OCI-LY3 (cell line): Measurements from ENCODE around the gene LAMA3.

Source experiments
- CTCF ChIP-seq: fragments of 200-600, 300-600 bp; sonication (generic); IDR thresholded peaks from 2 replicates; pipeline ENCODE4 v1.5.1; 2014; ENCODE audit warnings: antibody characterized with exemption, low read length, low read depth
- EZH2phosphoT487 ChIP-seq: fragments of 200-600 bp; shearing (Covaris generic); IDR thresholded peaks from 2 replicates; pipeline ENCODE4 v1.6.1; 2018; ENCODE audit warnings: antibody characterized with exemption, mixed run types, low read depth

GRCh38 chr18:23765931-23766330, 76.7 kb downstream of the LAMA3 start:
- TF ChIP-seq CTCF = no peak
- no peak for TF ChIP-seq EZH2phosphoT487
